Adrenal gland (tissue), 5 donors: ENCODE results near the gene PSORS1C1.

ENCODE experiments used
- POLR2A ChIP-seq, 2 donors: fragments of 450-650 bp; IDR thresholded peaks; one replicate each; pipeline ENCODE4 v1.6.1; 2017; ENCODE audit warnings: antibody characterized with exemption in 2 of 2, mild to moderate bottlenecking in 2 of 2, moderate library complexity in 1 of 2
- TF ChIP-seq, protein P1 (sequence below), 6 experiments: fragments of 450-650 bp in 4 of 6; fragments of 200-600 bp in 2 of 6; sonication (generic) in 1 of 6; IDR thresholded peaks; 1 replicate in 5 of 6; 2 replicates in 1 of 6; pipeline versions ENCODE4 v1.5.1 to v1.8.0; 2016 to 2021; ENCODE audit warnings: antibody characterized with exemption in 6 of 6, mild to moderate bottlenecking in 2 of 6, moderate library complexity in 1 of 6
- donor health status: DM: no; HTN: no; CAD: no.

- TF ChIP-seq, protein P1, sequence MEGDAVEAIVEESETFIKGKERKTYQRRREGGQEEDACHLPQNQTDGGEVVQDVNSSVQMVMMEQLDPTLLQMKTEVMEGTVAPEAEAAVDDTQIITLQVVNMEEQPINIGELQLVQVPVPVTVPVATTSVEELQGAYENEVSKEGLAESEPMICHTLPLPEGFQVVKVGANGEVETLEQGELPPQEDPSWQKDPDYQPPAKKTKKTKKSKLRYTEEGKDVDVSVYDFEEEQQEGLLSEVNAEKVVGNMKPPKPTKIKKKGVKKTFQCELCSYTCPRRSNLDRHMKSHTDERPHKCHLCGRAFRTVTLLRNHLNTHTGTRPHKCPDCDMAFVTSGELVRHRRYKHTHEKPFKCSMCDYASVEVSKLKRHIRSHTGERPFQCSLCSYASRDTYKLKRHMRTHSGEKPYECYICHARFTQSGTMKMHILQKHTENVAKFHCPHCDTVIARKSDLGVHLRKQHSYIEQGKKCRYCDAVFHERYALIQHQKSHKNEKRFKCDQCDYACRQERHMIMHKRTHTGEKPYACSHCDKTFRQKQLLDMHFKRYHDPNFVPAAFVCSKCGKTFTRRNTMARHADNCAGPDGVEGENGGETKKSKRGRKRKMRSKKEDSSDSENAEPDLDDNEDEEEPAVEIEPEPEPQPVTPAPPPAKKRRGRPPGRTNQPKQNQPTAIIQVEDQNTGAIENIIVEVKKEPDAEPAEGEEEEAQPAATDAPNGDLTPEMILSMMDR (IDR thresholded peaks at IDR 0.05), result no peak
- no peak for TF ChIP-seq POLR2A (IDR thresholded peaks at IDR 0.05)
Measured at GRCh38 chr6:31090275-31090972, 24.2 kb upstream of the PSORS1C1 start.
